ENCODE measurements around the gene KNDC1. TPM values are rescaled to one million over a fixed set of nuclear protein-coding genes. Genes with fewer than 3 reads are reported as not detected.

KNDC1 gene
- total and polyA plus RNA-seq, 2 experiments from 2014 or later: 1.8 to 16.0 TPM

- TF ChIP-seq ETS1 (IDR thresholded peaks at IDR 0.05) (no peak), NANOG (IDR thresholded peaks at IDR 0.05; ENCODE audit: borderline replicate concordance) (no peak), CREB1 (CRISPR knock-in tag; IDR thresholded peaks at IDR 0.05; ENCODE audit: low read depth) (no peak), STAT1 (IDR thresholded peaks at IDR 0.05; ENCODE audit: unreplicated experiment) (no peak), ZNF114 (CRISPR knock-in tag; IDR thresholded peaks at IDR 0.05) (no peak), JUNB (IDR thresholded peaks at IDR 0.05; ENCODE audit: unreplicated experiment) (no peak), EZH2phosphoT487 (IDR thresholded peaks at IDR 0.05; ENCODE audit: unreplicated experiment) (no peak)
Observed at GRCh38 chr10:133251388-133252222, 91.6 kb downstream of the KNDC1 start (continued).

GRCh38 chr10:133252223-133252552 is 92.2 kb downstream of the KNDC1 start:
- H3K4me3 ChIP-seq: no peak overlapping the region
- H3K4me3 Mint-ChIP-seq: no peak overlapping the region
- no peaks in the 10 kb centered on the region for H3K36me3 ChIP-seq (ENCODE audit: insufficient read depth)
- no peak for TF ChIP-seq ETS1 (IDR thresholded peaks at IDR 0.05)
- no peak overlapping the region for H3K4me2 ChIP-seq
- H3K27ac Mint-ChIP-seq: no peak overlapping the region
- no peaks in the 10 kb centered on the region; the same call in 1 of the 3 replicates for H3K9me3 Mint-ChIP-seq
- DNase-seq (ENCODE audit: low spot score): no peak
- no peaks in the 10 kb centered on the region for H4K20me1 ChIP-seq (replicated peaks; ENCODE audit: insufficient read depth)
- H3K27ac ChIP-seq (ENCODE audit: low read depth): no peak overlapping the region
- peaks cover 15% of the 10 kb centered on the region for H3K27me3 Mint-ChIP-seq (ENCODE audit: insufficient read depth, low read depth, poor library complexity)
- H3K4me1 Mint-ChIP-seq: peaks cover 10% of the 10 kb centered on the region
- ATAC-seq: no peak
- H3K36me3 Mint-ChIP-seq (ENCODE audit: low read depth): no peaks in the 10 kb centered on the region
- peaks cover 9% of the 10 kb centered on the region; the same call in 1 of the 2 replicates for H3K4me1 ChIP-seq (ENCODE audit: insufficient read depth)
- H3K79me2 ChIP-seq (replicated peaks; ENCODE audit: insufficient read depth): no peaks in the 10 kb centered on the region
- no peak overlapping the region for H2AFZ ChIP-seq
- H3F3A ChIP-seq (replicated peaks; ENCODE audit: low read depth): no peaks in the 10 kb centered on the region
- no peaks in the 10 kb centered on the region for H3K27me3 ChIP-seq (ENCODE audit: insufficient read depth)
- H3K9me2 ChIP-seq (ENCODE audit: insufficient read depth): no peaks in the 10 kb centered on the region

- no peak overlapping the region; the same call in 2 of the 3 replicates for H3K4me3 Mint-ChIP-seq
- Histone ChIP-seq H2AFZ (no peak overlapping the region), H3K4me2 (no peak overlapping the region), H3K27me3 (ENCODE audit: insufficient read depth) (no peaks in the 10 kb centered on the region), H3K4me1 (ENCODE audit: insufficient read depth) (peaks cover 5% of the 10 kb centered on the region; the same call in 1 of the 2 replicates), H3K79me2 (replicated peaks; ENCODE audit: insufficient read depth) (no peaks in the 10 kb centered on the region), H4K20me1 (replicated peaks; ENCODE audit: insufficient read depth) (no peaks in the 10 kb centered on the region), H3K27ac (ENCODE audit: low read depth) (no peak overlapping the region), H3K9me2 (ENCODE audit: insufficient read depth) (no peaks in the 10 kb centered on the region), H3K36me3 (ENCODE audit: insufficient read depth) (no peaks in the 10 kb centered on the region), H3K4me3 (no peak overlapping the region), H3F3A (replicated peaks; ENCODE audit: low read depth) (no peaks in the 10 kb centered on the region)
- no peaks in the 10 kb centered on the region; the same call in 1 of the 3 replicates for H3K9me3 Mint-ChIP-seq
- ATAC-seq (no peak), DNase-seq (ENCODE audit: low spot score) (no peak)
- no peaks in the 10 kb centered on the region for H3K36me3 Mint-ChIP-seq (ENCODE audit: low read depth)
- H3K4me1 Mint-ChIP-seq: peaks cover 9% of the 10 kb centered on the region
- H3K27me3 Mint-ChIP-seq (ENCODE audit: insufficient read depth, low read depth, poor library complexity): peaks cover 15% of the 10 kb centered on the region
- H3K27ac Mint-ChIP-seq: no peak overlapping the region
- TF ChIP-seq ZNF462 (CRISPR knock-in tag; IDR thresholded peaks at IDR 0.05): no peak
- no peak for TF ChIP-seq ETS1 (IDR thresholded peaks at IDR 0.05)
- TF ChIP-seq STAT1 (IDR thresholded peaks at IDR 0.05; ENCODE audit: unreplicated experiment): no peak
- TF ChIP-seq ZNF114 (CRISPR knock-in tag; IDR thresholded peaks at IDR 0.05): no peak
- no peak for TF ChIP-seq NANOG (IDR thresholded peaks at IDR 0.05; ENCODE audit: borderline replicate concordance)
Observed at GRCh38 chr10:133253361-133253955, 93.4 kb downstream of the KNDC1 start.

Measured in GM23338 (cell line).